NCI-H1105 (cell line): ENCODE measurements around the gene CCDC33.

Experiments
- DNase-seq: peaks from one replicate; lab custom pipeline; 2025; lab: John Stamatoyannopoulos, UW

The CCDC33 gene

GRCh38 chr15:74314795-74315438, 78.8 kb downstream of the CCDC33 start:
- DNase-seq: no peak

- no peak for DNase-seq
These were observed 79.5 kb downstream of the CCDC33 start for GRCh38 chr15:74315626-74316025.

DNA sequence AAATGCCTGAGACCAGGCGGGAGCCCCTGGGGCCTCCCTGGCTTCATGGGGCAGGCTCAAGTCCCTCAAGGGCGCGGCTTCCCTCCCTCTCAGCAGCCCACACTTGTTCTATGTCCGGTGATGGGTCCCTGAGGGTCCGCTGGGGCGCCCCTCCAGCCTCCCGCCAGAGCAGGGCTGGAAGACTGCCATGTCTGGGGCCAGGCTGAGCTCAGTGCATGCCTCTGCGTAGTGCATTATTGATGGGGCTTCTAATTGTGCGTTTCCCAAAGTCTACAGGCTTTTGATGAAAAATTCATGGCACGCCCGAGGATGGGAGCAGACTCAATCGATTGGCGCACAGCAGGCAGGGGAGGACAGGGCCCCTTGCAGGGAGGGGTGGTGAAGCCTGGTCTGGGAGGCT, 80.0 kb downstream of the CCDC33 start:
- DNase-seq: no peak

GRCh38 chr15:74317820-74318375, 81.8 kb downstream of the CCDC33 start:
- peak; percentile 74 for DNase-seq

- DNase-seq: peak; percentile 60
These were observed 82.4 kb downstream of the CCDC33 start for GRCh38 chr15:74318376-74319137.

DNA sequence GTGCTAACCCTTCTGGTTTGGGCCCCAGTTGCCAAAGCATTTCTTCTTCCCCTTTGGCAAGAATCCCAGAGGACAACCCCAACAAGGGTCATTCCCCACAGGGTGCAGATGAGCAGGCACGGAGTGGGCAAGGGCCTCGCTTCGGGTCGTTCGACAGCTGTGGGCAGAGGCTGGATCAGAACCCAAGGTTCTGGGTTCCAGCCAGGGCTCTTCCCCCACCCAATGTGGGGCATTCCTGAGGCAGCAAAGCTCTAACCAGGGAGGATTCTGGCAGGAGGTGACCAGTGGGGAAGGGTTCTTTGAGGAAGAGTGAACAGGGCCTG, 83.0 kb downstream of the CCDC33 start:
- no peak for DNase-seq

DNA sequence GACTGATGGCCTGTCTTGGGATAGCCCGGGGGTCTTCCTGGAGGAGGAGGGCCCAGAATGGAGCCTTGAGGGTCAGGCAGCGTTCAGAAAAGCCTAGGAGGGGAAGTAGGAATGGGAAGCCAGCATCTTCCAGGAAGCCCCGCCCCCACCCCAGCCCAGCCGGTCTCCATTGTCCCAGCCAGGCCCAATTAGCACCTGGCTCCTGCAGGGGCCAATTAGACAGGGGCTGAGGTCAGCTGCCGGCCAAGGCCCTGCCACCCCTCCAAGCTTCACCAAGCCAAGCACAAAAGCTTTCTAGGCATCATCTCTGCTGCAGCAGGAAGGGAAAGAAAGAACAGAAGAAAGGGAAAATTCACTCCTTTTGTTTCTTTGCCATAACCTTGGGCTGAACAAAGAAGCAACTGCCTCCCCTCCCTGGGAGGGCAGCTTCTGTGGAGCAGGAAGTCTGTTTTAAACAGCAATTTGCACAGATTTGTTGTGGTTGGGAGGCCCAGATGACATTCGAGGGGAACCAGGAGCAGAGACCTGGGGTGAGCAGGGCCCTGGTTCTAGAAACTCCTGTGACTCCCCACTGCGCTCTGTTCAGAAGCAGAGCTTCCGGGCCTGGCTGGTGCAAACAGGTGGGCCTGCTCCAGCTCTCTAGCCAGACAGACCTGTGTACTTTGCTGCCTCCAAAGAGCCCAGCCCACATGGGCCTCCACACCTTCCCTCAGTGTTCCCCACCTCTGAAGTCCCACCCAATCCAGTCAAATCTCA, 83.6 kb downstream of the CCDC33 start:
- no peak for DNase-seq

DNA sequence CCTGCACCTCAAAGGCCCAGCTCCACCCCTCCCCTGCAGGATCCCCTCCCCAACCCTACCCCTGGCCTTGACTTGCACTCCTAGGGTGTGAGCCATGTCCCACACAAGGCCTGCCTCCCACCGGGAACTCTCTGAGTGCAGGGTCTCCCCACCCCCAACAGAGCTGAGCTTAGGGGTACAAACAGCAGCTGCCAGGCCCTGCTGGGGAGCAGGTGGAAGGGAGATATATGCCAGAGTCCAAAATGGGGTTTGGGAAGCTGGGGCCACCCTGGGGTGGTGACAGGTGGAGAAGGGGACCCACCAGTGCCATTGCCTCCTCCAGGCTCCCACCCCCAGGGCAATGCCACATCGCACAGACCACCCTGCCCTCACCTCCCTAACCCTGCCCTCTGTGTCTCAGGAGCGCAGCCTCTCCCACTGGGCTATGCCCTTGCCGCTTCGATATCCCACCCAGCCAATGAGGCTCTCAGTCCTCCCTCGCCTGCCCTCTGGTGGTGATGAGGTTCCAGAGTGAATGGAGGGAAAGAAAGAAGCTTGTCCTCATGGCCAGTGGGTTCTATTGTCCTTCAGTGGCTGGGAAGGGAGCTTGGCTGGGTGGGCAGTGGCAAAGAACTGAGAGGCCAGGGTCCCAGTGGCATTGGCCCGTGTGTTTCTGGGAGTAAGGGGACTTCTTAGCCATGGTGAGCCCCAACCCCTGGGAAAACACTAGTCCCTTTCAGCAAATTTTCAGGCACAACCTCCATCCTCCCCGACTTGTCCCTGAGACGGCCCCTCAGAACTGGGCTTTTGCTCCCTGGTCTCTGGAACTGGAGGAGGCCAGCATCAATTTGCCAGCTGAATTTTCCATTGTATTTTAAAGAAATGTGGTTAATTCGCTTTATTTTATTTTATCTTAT, 84.5 kb downstream of the CCDC33 start:
- no peak for DNase-seq

DNA sequence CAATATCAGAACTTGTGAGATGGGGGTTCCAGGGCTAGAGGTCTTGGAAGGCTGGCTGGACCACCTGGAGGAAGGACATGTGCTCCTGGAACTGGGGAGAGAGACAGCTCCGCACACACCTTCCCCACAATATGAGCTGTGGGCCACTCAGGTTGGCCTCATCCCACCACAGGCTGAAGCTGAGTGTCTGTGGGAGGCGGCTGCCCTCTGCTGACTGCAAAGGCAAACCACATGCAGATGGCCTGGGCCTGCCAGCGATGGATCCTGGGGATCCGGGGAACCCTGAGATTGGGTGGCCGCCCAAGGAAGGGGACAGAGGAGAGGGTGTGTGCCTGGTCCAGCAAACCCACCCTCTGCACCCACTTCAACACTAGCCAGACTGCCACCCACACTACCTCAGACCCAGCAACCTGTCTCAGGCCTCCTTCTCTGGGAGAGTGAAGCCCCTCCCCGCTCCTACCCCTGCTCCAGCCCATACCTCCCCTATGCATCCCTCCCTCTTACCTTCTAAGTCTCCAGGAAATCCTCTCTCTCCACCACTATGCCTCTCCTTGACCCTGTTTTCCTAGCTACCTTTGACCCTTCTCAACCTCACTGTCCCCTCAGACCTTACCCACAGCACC, 86.5 kb downstream of the CCDC33 start:
- DNase-seq: no peak

DNA sequence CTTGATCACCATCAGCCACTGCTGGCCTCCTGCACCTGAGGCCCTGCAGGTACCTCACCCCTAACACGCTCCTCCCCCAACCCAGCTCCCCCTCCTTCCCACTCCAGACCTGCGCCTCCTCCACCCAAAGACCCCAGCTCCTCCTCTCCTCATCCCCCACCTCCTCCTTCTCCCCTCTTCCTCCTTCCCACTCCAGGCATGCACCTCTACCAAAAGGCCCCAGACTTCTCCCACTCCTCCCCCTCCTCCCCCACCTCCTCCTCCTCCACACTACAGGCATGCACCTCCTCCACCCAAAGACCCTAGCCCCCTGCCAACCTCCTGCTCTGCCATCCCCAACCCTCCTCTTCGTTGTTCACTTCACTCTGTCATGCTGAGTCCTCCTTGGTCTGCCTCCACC, 88.6 kb downstream of the CCDC33 start:
- no peak for DNase-seq

- DNase-seq: no peak
These were observed 90.6 kb downstream of the CCDC33 start for GRCh38 chr15:74326746-74327145.

GRCh38 chr15:74327756-74328155, 91.6 kb downstream of the CCDC33 start:
- no peak for DNase-seq

- DNase-seq: no peak
These were observed 92.4 kb downstream of the CCDC33 start for GRCh38 chr15:74328331-74329056.

GRCh38 chr15:74330861-74331408, 94.8 kb downstream of the CCDC33 start:
- no peak for DNase-seq

DNA sequence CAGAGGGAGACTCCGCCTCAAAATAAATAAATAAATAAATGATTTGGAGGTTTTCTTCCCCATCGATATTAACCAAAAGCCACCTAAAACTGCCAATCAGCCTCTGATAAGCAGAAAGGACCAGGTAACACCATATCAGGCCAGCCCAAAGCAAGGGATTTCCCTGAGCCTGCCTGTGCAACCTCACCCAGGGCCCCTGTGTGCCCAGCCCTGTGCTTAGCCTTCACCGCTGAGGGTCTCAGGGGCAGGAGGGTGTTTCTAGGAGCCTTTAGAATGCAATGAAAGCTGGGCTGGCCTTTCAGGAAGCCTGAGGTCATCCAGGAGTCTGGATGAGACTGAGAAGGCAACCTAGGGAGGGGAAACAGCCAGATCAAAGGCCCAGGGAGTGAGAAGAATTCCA, 95.9 kb downstream of the CCDC33 start:
- DNase-seq: no peak

- DNase-seq: no peak
These were observed 96.5 kb downstream of the CCDC33 start for GRCh38 chr15:74332611-74333010.

GRCh38 chr15:74333093-74333492, 97.0 kb downstream of the CCDC33 start:
- no peak for DNase-seq

DNA sequence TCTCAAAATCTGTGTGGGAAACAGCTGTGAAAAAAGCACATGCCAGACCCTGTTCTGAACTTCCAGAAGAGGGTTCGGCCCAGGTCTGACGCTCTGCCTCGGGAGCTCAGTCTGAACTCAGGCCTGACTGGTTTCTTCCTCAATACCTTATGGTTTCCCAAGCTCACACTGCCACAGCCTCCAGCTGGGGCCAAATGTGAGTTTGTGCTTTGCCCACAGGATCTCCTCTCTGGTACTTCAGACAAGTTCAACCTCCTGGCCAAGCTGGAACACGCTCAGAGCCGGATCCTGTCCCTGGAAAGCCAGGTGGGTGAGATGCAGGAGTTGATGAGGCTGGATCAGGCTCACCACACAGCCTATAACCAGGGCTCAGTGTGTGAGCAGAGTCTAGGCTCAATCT, 97.5 kb downstream of the CCDC33 start:
- DNase-seq: no peak

GRCh38 chr15:74334127-74334526, 98.0 kb downstream of the CCDC33 start:
- no peak for DNase-seq

DNA sequence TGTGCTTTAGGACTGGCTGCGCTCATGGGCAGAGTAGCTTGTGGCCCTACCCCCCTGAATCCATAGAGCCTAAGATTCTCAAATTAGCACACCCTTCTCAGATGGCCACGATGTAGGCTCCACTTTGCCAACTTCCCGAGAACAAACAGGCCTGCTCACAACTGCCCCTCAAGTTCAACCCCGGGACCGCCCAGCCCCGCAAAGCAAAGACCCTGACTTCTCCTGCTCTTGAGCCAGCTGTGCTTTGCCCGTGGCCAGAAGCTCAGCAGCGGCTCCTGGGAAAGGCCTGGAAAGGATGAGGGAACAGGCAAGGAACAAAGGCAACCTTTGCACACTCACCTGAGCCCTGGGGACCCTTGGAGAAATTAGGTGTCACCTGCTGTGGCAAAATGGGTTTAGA, 99.3 kb downstream of the CCDC33 start:
- DNase-seq: no peak
